ENCODE data around the gene FKBP2.
A peak's percentile ranks its signal among the peaks of the same experiment; 100 is the strongest.

Gene FKBP2

DNA sequence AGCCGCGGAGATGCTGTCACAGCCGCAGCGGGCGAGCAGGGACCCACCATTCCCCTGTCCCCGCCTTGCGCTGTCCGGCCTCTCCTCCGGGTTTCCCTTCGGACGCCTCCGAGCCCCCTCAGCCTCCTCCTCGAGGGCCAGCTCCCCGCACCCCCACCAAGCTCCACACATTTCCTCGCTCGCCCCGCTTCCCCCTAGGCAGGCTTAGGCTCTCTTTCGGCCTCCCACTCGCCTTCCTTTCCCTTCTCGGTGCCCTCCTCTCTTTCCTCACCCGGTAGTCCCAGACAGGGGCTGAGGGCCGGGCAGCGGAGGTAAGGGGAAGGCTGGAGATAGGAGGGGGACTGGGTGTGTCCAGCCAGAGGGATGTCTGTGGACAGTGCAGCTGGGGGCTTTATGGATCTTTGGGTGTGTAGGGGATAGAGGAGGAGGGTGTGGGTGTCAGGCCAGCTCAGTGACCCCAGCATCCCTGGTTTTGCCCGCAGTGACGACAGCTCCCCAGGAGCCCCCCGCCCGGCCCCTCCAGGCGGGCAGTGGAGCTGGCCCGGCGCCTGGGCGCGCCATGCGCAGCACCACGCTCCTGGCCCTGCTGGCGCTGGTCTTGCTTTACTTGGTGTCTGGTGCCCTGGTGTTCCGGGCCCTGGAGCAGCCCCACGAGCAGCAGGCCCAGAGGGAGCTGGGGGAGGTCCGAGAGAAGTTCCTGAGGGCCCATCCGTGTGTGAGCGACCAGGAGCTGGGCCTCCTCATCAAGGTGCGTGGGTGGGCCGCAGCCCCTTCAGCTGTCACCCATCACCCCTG, 51.8 kb downstream of the FKBP2 start:
- H3K27me3 ChIP-seq = peaks cover 4 to 93% of the 10 kb centered on the region in 2 donors
- TF ChIP-seq, protein P1, sequence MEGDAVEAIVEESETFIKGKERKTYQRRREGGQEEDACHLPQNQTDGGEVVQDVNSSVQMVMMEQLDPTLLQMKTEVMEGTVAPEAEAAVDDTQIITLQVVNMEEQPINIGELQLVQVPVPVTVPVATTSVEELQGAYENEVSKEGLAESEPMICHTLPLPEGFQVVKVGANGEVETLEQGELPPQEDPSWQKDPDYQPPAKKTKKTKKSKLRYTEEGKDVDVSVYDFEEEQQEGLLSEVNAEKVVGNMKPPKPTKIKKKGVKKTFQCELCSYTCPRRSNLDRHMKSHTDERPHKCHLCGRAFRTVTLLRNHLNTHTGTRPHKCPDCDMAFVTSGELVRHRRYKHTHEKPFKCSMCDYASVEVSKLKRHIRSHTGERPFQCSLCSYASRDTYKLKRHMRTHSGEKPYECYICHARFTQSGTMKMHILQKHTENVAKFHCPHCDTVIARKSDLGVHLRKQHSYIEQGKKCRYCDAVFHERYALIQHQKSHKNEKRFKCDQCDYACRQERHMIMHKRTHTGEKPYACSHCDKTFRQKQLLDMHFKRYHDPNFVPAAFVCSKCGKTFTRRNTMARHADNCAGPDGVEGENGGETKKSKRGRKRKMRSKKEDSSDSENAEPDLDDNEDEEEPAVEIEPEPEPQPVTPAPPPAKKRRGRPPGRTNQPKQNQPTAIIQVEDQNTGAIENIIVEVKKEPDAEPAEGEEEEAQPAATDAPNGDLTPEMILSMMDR (IDR thresholded peaks at IDR 0.05) = no peak
- peak overlapping the region; percentile 28 to 40 for H3K4me3 ChIP-seq
- H3K36me3 ChIP-seq = peaks cover 0 to 5% (median 0%) of the 10 kb centered on the region in 3 donors
- H3K4me1 ChIP-seq = peaks cover 0 to 24% (median 18%) of the 10 kb centered on the region in 4 donors
- H3K27ac ChIP-seq = no peak overlapping the region
- intact Hi-C loops (cut with DNase I; ENCODE audit: low total_unique reads) = no loop called here
- no peak for DNase-seq
- no peaks in the 10 kb centered on the region for H3K9me3 ChIP-seq

Data from tibial artery (tissue), 4 donors.